Measurements from ENCODE around the gene MYO1B.

DNA sequence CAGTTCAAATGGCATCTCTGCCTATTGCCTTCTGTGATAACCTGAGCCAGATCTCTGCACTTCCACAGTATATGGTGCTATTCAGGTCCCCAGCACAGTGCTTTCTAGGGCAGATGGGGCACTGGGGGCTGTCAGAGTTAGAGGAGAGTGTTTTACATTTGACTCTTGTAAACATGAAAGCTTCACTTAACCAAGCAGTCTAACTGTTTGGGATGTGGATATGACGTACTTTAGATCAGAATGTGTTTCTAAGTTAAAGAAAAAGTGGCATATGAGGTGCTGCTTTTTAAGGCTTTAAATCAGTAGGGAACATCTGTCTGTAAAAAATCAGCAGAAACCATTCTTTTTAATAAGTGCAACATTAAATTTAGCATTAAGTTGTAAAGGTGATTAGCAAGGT lies 75.7 kb downstream of the MYO1B start:
- TF ChIP-seq EZH2 (IDR thresholded peaks at IDR 0.05; ENCODE audit: borderline replicate concordance, insufficient read depth, low read length, poor library complexity, severe bottlenecking) (no peak), REST (IDR thresholded peaks at IDR 0.05; ENCODE audit: borderline replicate concordance) (no peak), POLR2AphosphoS5 (IDR thresholded peaks at IDR 0.05) (no peak), RAD21 (conservative IDR thresholded peaks at IDR 0.05) (no peak), EP300 (conservative IDR thresholded peaks at IDR 0.05; ENCODE audit: poor library complexity, severe bottlenecking) (no peak)
- TF ChIP-seq, protein P1, sequence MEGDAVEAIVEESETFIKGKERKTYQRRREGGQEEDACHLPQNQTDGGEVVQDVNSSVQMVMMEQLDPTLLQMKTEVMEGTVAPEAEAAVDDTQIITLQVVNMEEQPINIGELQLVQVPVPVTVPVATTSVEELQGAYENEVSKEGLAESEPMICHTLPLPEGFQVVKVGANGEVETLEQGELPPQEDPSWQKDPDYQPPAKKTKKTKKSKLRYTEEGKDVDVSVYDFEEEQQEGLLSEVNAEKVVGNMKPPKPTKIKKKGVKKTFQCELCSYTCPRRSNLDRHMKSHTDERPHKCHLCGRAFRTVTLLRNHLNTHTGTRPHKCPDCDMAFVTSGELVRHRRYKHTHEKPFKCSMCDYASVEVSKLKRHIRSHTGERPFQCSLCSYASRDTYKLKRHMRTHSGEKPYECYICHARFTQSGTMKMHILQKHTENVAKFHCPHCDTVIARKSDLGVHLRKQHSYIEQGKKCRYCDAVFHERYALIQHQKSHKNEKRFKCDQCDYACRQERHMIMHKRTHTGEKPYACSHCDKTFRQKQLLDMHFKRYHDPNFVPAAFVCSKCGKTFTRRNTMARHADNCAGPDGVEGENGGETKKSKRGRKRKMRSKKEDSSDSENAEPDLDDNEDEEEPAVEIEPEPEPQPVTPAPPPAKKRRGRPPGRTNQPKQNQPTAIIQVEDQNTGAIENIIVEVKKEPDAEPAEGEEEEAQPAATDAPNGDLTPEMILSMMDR (IDR thresholded peaks at IDR 0.05; ENCODE audit: poor library complexity, severe bottlenecking), result no peak
